OCI-LY7 (cell line): ENCODE measurements around the gene TSG101. TPM values are rescaled to one million over a fixed set of nuclear protein-coding genes. Genes with fewer than 3 reads are reported as not detected.

Experiments
- BruUV-seq: library from RNA; stranded (reverse); fragments of 400-500 nt; replicated peaks from 2 replicates; lab custom pipeline; 2021; lab: Mats Ljungman, UMichigan
- CTCF ChIA-PET: fragments of 300-600 bp; sonication (Branson Sonifier 250); formaldehyde crosslinking; loops from one replicate; lab custom pipeline; 2022; ENCODE audit warnings: antibody characterized with exemption; ENCODE audit not compliant: unreplicated experiment; lab: Charles Lee
- POLR2A ChIA-PET: fragments of 300-600 bp; sonication (Branson Sonifier 250); formaldehyde crosslinking; loops from one replicate; lab custom pipeline; 2022; ENCODE audit warnings: antibody characterized with exemption; lab: Charles Lee
- DNase-seq: peaks from one replicate; pipeline ENCODE4 v3.0.0-alpha.2; 2015; ENCODE audit warnings: low spot score
- H2AFZ ChIP-seq: fragments of 200-600 bp; sonication (generic), shearing (Covaris generic); 2 replicates; pipeline ENCODE4 v1.6.1; 2014; ENCODE audit warnings: mild to moderate bottlenecking, antibody characterized with exemption, low read length, moderate library complexity
- H3K27ac ChIP-seq: fragments of 200-600 bp; sonication (generic); 2 replicates; pipeline ENCODE4 v1.5.1; 2014; ENCODE audit warnings: mixed run types, low read depth, mild to moderate bottlenecking, moderate library complexity, low read length, inconsistent platforms; ENCODE audit not compliant: poor library complexity, severe bottlenecking
- H3K36me3 ChIP-seq: fragments of 200-600 bp; sonication (generic); 2 replicates; pipeline ENCODE4 v1.6.1; 2014; ENCODE audit warnings: mild to moderate bottlenecking, antibody characterized with exemption, low read length, moderate library complexity, mixed read lengths; ENCODE audit not compliant: insufficient read depth
- H3K4me1 ChIP-seq: fragments of 200-600 bp; sonication (generic); 2 replicates; pipeline ENCODE4 v1.5.1; 2014; ENCODE audit warnings: mild to moderate bottlenecking, low read length; ENCODE audit not compliant: insufficient read depth, poor library complexity, severe bottlenecking
- H3K4me2 ChIP-seq: fragments of 200-600 bp; sonication (generic); 2 replicates; pipeline ENCODE4 v1.6.1; 2014; ENCODE audit warnings: mild to moderate bottlenecking, low read length
- H3K4me3 ChIP-seq: fragments of 200-600 bp; sonication (generic); 2 replicates; pipeline ENCODE4 v1.5.1; 2014; ENCODE audit warnings: mild to moderate bottlenecking, low read depth, low read length; ENCODE audit not compliant: poor library complexity, severe bottlenecking
- H3K79me2 ChIP-seq: fragments of 200-600 bp; sonication (generic); 2 replicates; pipeline ENCODE4 v1.6.1; 2016; ENCODE audit warnings: low read depth, mild to moderate bottlenecking, low read length, moderate library complexity, mixed read lengths; ENCODE audit not compliant: insufficient read depth
- H3K9me2 ChIP-seq: fragments of 200-600 bp; sonication (generic); 2 replicates; pipeline ENCODE4 v1.6.1; 2016; ENCODE audit warnings: mild to moderate bottlenecking, low read length, mixed read lengths; ENCODE audit not compliant: insufficient read depth
- H3K9me3 ChIP-seq: fragments of 200-600 bp; sonication (generic); 2 replicates; pipeline ENCODE4 v1.6.1; 2014; ENCODE audit warnings: mild to moderate bottlenecking, mixed run types, low read length, mixed read lengths
- H4K20me1 ChIP-seq: fragments of 200-600 bp; sonication (generic); 2 replicates; pipeline ENCODE4 v1.6.1; 2014; ENCODE audit warnings: mild to moderate bottlenecking, antibody characterized with exemption, low read length, moderate library complexity, mixed read lengths; ENCODE audit not compliant: insufficient read depth
- CTCF ChIP-seq: fragments of 200-600 bp; sonication (generic); conservative IDR thresholded peaks from 2 replicates; pipeline ENCODE4 v1.5.1; 2014; ENCODE audit warnings: mild to moderate bottlenecking, antibody characterized with exemption, low read length, moderate library complexity, mixed read lengths
- EZH2phosphoT487 ChIP-seq: fragments of 200-600 bp; sonication (generic); IDR thresholded peaks from 2 replicates; pipeline ENCODE4 v1.6.1; 2018; ENCODE audit warnings: low read depth, borderline replicate concordance, mild to moderate bottlenecking, mixed run types, antibody characterized with exemption, low read length, moderate library complexity, mixed read lengths
- intact Hi-C: fragments of 100-400 bp; cut with micrococcal nuclease; formaldehyde crosslinking; loops from one replicate; pipeline ENCODE4 v1.10.0; 2022; ENCODE audit not compliant: unreplicated experiment
- total RNA-seq, 2 experiments: library from RNA; depleted of rRNA in 1 of 2; stranded (reverse); fragments of >200 nt in 1 of 2; shearing (Covaris generic) in 1 of 2; gene quantifications; 2 replicates each; pipeline ENCODE4 v1.2.3, GENCODE V29; 2014 to 2022

TSG101 gene
- total RNA-seq, 2 experiments from 2014 or later: 54.2 to 96.8 TPM

- BruUV-seq: no TSS peak
- no peaks in the 10 kb centered on the region for H3K4me1 ChIP-seq
- ChIA-PET POLR2A (interaction anchor here (0.8 kb wide), 1 partner anchor 8 kb away, joined by 3 read pairs; no protein-coding TSS in a partner anchor), CTCF (no interaction called here)
- peaks cover 89% of the 10 kb centered on the region for H3K36me3 ChIP-seq
- no peak overlapping the region for H3K4me3 ChIP-seq
- intact Hi-C loops: no loop called here
- H3K9me2 ChIP-seq: no peaks in the 10 kb centered on the region
- no peak overlapping the region for H3K27ac ChIP-seq
- TF ChIP-seq CTCF (no peak), EZH2phosphoT487 (no peak)
- H3K4me2 ChIP-seq: no peak overlapping the region
- no peak overlapping the region for H2AFZ ChIP-seq
- DNase-seq: no peak
- no peaks in the 10 kb centered on the region for H3K9me3 ChIP-seq
- H4K20me1 ChIP-seq: no peaks in the 10 kb centered on the region
- no peaks in the 10 kb centered on the region for H3K79me2 ChIP-seq
These were observed 25.1 kb downstream of the TSG101 start for GRCh38 chr11:18501629-18502028.

- CTCF ChIA-PET: no interaction called here
- Histone ChIP-seq H4K20me1 (no peaks in the 10 kb centered on the region), H2AFZ (no peak overlapping the region), H3K4me1 (peaks cover 3% of the 10 kb centered on the region), H3K4me2 (no peak overlapping the region), H3K9me3 (no peaks in the 10 kb centered on the region), H3K27ac (no peak overlapping the region), H3K79me2 (no peaks in the 10 kb centered on the region), H3K9me2 (no peaks in the 10 kb centered on the region), H3K4me3 (no peak overlapping the region), H3K36me3 (peaks cover 92% of the 10 kb centered on the region)
- intact Hi-C loops: no loop called here
- POLR2A ChIA-PET: interaction anchor here (0.7 kb wide), 1 partner anchor 53 kb away, joined by 3 read pairs; no protein-coding TSS in a partner anchor
- TF ChIP-seq CTCF: no peak
- TF ChIP-seq EZH2phosphoT487: no peak
- BruUV-seq: no TSS peak
- DNase-seq: no peak
These were observed 28.7 kb downstream of the TSG101 start for GRCh38 chr11:18498039-18498438.

- TF ChIP-seq CTCF: no peak
- no peak for TF ChIP-seq EZH2phosphoT487
- POLR2A ChIA-PET: no interaction called here
These were observed 31.0 kb downstream of the TSG101 start for GRCh38 chr11:18495703-18496102.

More at GRCh38 chr11:18495703-18496102, 31.0 kb downstream of the TSG101 start:
- H3K4me3 ChIP-seq: no peak overlapping the region
- no TSS peak for BruUV-seq
- DNase-seq: no peak
- H3K79me2 ChIP-seq: no peaks in the 10 kb centered on the region
- peaks cover 91% of the 10 kb centered on the region for H3K36me3 ChIP-seq
- H3K9me2 ChIP-seq: no peaks in the 10 kb centered on the region
- CTCF ChIA-PET: no interaction called here
- peaks cover 3% of the 10 kb centered on the region for H3K4me1 ChIP-seq
- H3K9me3 ChIP-seq: no peaks in the 10 kb centered on the region
- H2AFZ ChIP-seq: no peak overlapping the region
- H3K4me2 ChIP-seq: no peak overlapping the region
- no peak overlapping the region for H3K27ac ChIP-seq
- H4K20me1 ChIP-seq: no peaks in the 10 kb centered on the region
- intact Hi-C loops: no loop called here
